C4-2B (cell line): ENCODE results near the gene RIN1.
"Not testable (repeated sequence)": the region's sequence is repeated elsewhere in the genome, so short reads cannot be mapped to it uniquely, and the experiment has no call there.

Source experiments
- H3K27ac ChIP-seq: fragments of 450-650 bp; 2 replicates; pipeline ENCODE4 v1.5.1; 2017
- CTCF ChIP-seq: fragments of 450-650 bp; conservative IDR thresholded peaks from 2 replicates; pipeline ENCODE4 v1.5.1; 2017; ENCODE audit warnings: mild to moderate bottlenecking
- ZFX ChIP-seq: fragments of 450-650 bp; IDR thresholded peaks from 2 replicates; pipeline ENCODE4 v1.6.1; 2017

The RIN1 gene

GRCh38 chr11:66322732-66323427 lies 13.4 kb downstream of the RIN1 start:
- no peak for TF ChIP-seq CTCF
- TF ChIP-seq ZFX, result no peak
- H3K27ac ChIP-seq, result no peak overlapping the region

GRCh38 chr11:66321606-66322005 lies 14.6 kb downstream of the RIN1 start:
- no peak overlapping the region for H3K27ac ChIP-seq
- TF ChIP-seq ZFX (0 out of 2 replicates have a peak, but pooled peaks have one; percentile 15), CTCF (no peak)

- H3K27ac ChIP-seq, result not testable (repeated sequence)
Observed at GRCh38 chr11:66320748-66321147, 15.5 kb downstream of the RIN1 start.

- H3K27ac ChIP-seq, result not testable (repeated sequence)
Observed at GRCh38 chr11:66320289-66320688, 15.9 kb downstream of the RIN1 start.

GRCh38 chr11:66318600-66318970 lies 17.6 kb downstream of the RIN1 start:
- TF ChIP-seq ZFX (no peak), CTCF (no peak)
- no peak overlapping the region for H3K27ac ChIP-seq

- H3K27ac ChIP-seq, result no peak overlapping the region
- TF ChIP-seq ZFX, result no peak
- no peak for TF ChIP-seq CTCF
Observed at GRCh38 chr11:66317723-66318599, 18.3 kb downstream of the RIN1 start.

GRCh38 chr11:66317322-66317722 lies 18.9 kb downstream of the RIN1 start:
- H3K27ac ChIP-seq, result no peak overlapping the region
- TF ChIP-seq CTCF (no peak), ZFX (no peak)

- no peak within 1 kb of the TSS for H3K27ac ChIP-seq
- no peak for TF ChIP-seq CTCF
- no peak for TF ChIP-seq ZFX
Observed at GRCh38 chr11:66316849-66317251, 19.4 kb downstream of the RIN1 start, which contains the start of gene CD248. Gene CD248 (minus strand): TSS chr11:66317044. CDS start chr11:66317027, 17 bp downstream.
